Measurements from ENCODE around the gene VTA1.

Gene VTA1

GRCh38 chr6:142249266-142249665 lies 102.2 kb downstream of the VTA1 start:
- Histone ChIP-seq H3K36me3 (no peaks in the 10 kb centered on the region), H3K27ac (no peak overlapping the region), H3K9me3 (no peaks in the 10 kb centered on the region), H3K4me1 (ENCODE audit: control insufficient read depth in 1 of 2, insufficient read depth in 1 of 2, low read depth in 1 of 2, low read length in 1 of 2) (no peaks in the 10 kb centered on the region), H3K4me3 (ENCODE audit: low read depth in 1 of 2, low read length in 1 of 2) (no peak overlapping the region), H3K27me3 (no peaks in the 10 kb centered on the region)
- no peak for TF ChIP-seq CTCF (IDR thresholded peaks at IDR 0.05)

- TF ChIP-seq CTCF (IDR thresholded peaks at IDR 0.05), result no peak
- H3K4me1 ChIP-seq (ENCODE audit: control insufficient read depth in 1 of 2, insufficient read depth in 1 of 2, low read depth in 1 of 2, low read length in 1 of 2), result no peaks in the 10 kb centered on the region
- no peaks in the 10 kb centered on the region for H3K27me3 ChIP-seq
- no peaks in the 10 kb centered on the region for H3K36me3 ChIP-seq
- no peaks in the 10 kb centered on the region for H3K9me3 ChIP-seq
- H3K4me3 ChIP-seq (ENCODE audit: low read depth in 1 of 2, low read length in 1 of 2), result no peak overlapping the region
- H3K27ac ChIP-seq, result no peak overlapping the region
Measured at GRCh38 chr6:142251930-142252445, 104.9 kb downstream of the VTA1 start.

- no peak for TF ChIP-seq CTCF (IDR thresholded peaks at IDR 0.05)
- no peak overlapping the region for H3K27ac ChIP-seq
- H3K9me3 ChIP-seq, result no peaks in the 10 kb centered on the region
- H3K36me3 ChIP-seq, result no peaks in the 10 kb centered on the region
- no peaks in the 10 kb centered on the region for H3K27me3 ChIP-seq
- H3K4me1 ChIP-seq (ENCODE audit: control insufficient read depth in 1 of 2, insufficient read depth in 1 of 2, low read depth in 1 of 2, low read length in 1 of 2), result no peaks in the 10 kb centered on the region
- H3K4me3 ChIP-seq (ENCODE audit: low read depth in 1 of 2, low read length in 1 of 2), result no peak overlapping the region
Measured at GRCh38 chr6:142254513-142254912, 107.5 kb downstream of the VTA1 start.

- Histone ChIP-seq H3K4me1 (ENCODE audit: control insufficient read depth in 1 of 2, insufficient read depth in 1 of 2, low read depth in 1 of 2, low read length in 1 of 2) (no peaks in the 10 kb centered on the region), H3K27me3 (no peaks in the 10 kb centered on the region), H3K27ac (no peak overlapping the region), H3K4me3 (ENCODE audit: low read depth in 1 of 2, low read length in 1 of 2) (no peak overlapping the region), H3K9me3 (no peaks in the 10 kb centered on the region), H3K36me3 (no peaks in the 10 kb centered on the region)
- no peak for TF ChIP-seq CTCF (IDR thresholded peaks at IDR 0.05)
Measured at GRCh38 chr6:142255785-142256184, 108.7 kb downstream of the VTA1 start.

- Histone ChIP-seq H3K4me1 (ENCODE audit: control insufficient read depth in 1 of 2, insufficient read depth in 1 of 2, low read depth in 1 of 2, low read length in 1 of 2) (no peaks in the 10 kb centered on the region), H3K27me3 (no peaks in the 10 kb centered on the region), H3K27ac (no peak overlapping the region), H3K9me3 (no peaks in the 10 kb centered on the region), H3K36me3 (no peaks in the 10 kb centered on the region), H3K4me3 (ENCODE audit: low read depth in 1 of 2, low read length in 1 of 2) (no peak overlapping the region)
- no peak for TF ChIP-seq CTCF (IDR thresholded peaks at IDR 0.05)
Measured at GRCh38 chr6:142258305-142258704, 111.2 kb downstream of the VTA1 start.

- H3K27ac ChIP-seq, result no peak overlapping the region
- no peak for TF ChIP-seq CTCF (IDR thresholded peaks at IDR 0.05)
- no peak overlapping the region for H3K4me3 ChIP-seq (ENCODE audit: low read depth in 1 of 2, low read length in 1 of 2)
- H3K4me1 ChIP-seq (ENCODE audit: control insufficient read depth in 1 of 2, insufficient read depth in 1 of 2, low read depth in 1 of 2, low read length in 1 of 2), result no peaks in the 10 kb centered on the region
- H3K36me3 ChIP-seq, result no peaks in the 10 kb centered on the region
- no peaks in the 10 kb centered on the region for H3K9me3 ChIP-seq
- H3K27me3 ChIP-seq, result no peaks in the 10 kb centered on the region
Measured at GRCh38 chr6:142258757-142259156, 111.7 kb downstream of the VTA1 start.

Data from neutrophil (primary cell).